A673 (cell line): Measurements from ENCODE around the gene PIK3AP1. TPM values are rescaled to one million over a fixed set of nuclear protein-coding genes. Genes with fewer than 3 reads are reported as not detected.

ENCODE experiments used
- BruUV-seq: library from RNA; stranded (reverse); fragments of 400-500 nt; replicated peaks from 2 replicates; lab custom pipeline; 2021; lab: Mats Ljungman, UMichigan
- CTCF ChIA-PET: fragments of 300-600 bp; sonication (Branson Sonifier 250); formaldehyde crosslinking; loops from one replicate; lab custom pipeline; 2022; ENCODE audit warnings: antibody characterized with exemption; lab: Charles Lee
- POLR2A ChIA-PET: fragments of 300-600 bp; sonication (Branson Sonifier 250); formaldehyde crosslinking; loops from one replicate; lab custom pipeline; 2022; ENCODE audit warnings: antibody characterized with exemption; ENCODE audit not compliant: low non-redundant PET; lab: Charles Lee
- DNase-seq: peaks from one replicate; pipeline ENCODE4 v3.0.0-alpha.2; 2015; ENCODE audit warnings: low spot score
- H3K27ac ChIP-seq: fragments of 200-600 bp; sonication (generic); 2 replicates; pipeline ENCODE4 v1.5.1; 2016; ENCODE audit warnings: mixed run types, low read depth, mild to moderate bottlenecking, mixed read lengths, antibody characterized with exemption, low read length; ENCODE audit not compliant: poor library complexity, severe bottlenecking
- H3K27me3 ChIP-seq: fragments of 200-600 bp; sonication (generic); replicated peaks from 2 replicates; pipeline ENCODE4 v1.6.1; 2017; ENCODE audit warnings: mixed run types, low read depth, mild to moderate bottlenecking, mixed read lengths, antibody characterized with exemption, low read length; ENCODE audit not compliant: insufficient read depth, poor library complexity
- H3K36me3 ChIP-seq: fragments of 200-600 bp; sonication (generic); 2 replicates; pipeline ENCODE4 v1.6.1; 2016; ENCODE audit warnings: mixed run types, mild to moderate bottlenecking, mixed read lengths, antibody characterized with exemption, low read length; ENCODE audit not compliant: insufficient read depth, poor library complexity, severe bottlenecking
- H3K4me1 ChIP-seq: fragments of 200-600 bp; sonication (generic); 2 replicates; pipeline ENCODE4 v1.6.1; 2017; ENCODE audit warnings: mixed run types, mild to moderate bottlenecking, mixed read lengths, antibody characterized with exemption, low read length; ENCODE audit not compliant: insufficient read depth, poor library complexity, severe bottlenecking
- H3K4me3 ChIP-seq: fragments of 200-600 bp; sonication (generic); 2 replicates; pipeline ENCODE4 v1.5.1; 2016; ENCODE audit warnings: low read depth, mixed run types, mild to moderate bottlenecking, mixed read lengths, low read length; ENCODE audit not compliant: poor library complexity, severe bottlenecking
- H3K9me3 ChIP-seq: fragments of 200-600 bp; sonication (generic); 2 replicates; pipeline ENCODE4 v1.6.1; 2016; ENCODE audit warnings: mixed run types, low read depth, mild to moderate bottlenecking, mixed read lengths, antibody characterized with exemption, low read length; ENCODE audit not compliant: poor library complexity, severe bottlenecking
- EZH2 ChIP-seq: fragments of 200-600 bp; sonication (generic); IDR thresholded peaks from 2 replicates; pipeline ENCODE4 v1.6.1; 2017; ENCODE audit warnings: borderline replicate concordance, low read depth, mild to moderate bottlenecking, mixed read lengths, antibody characterized with exemption, low read length; ENCODE audit not compliant: poor library complexity, severe bottlenecking
- intact Hi-C: fragments of 100-400 bp; cut with micrococcal nuclease; formaldehyde crosslinking; loops from one replicate; pipeline ENCODE4 v1.10.0; 2022; ENCODE audit not compliant: unreplicated experiment
- total RNA-seq: library from RNA; stranded (reverse); gene quantifications from 2 replicates; pipeline ENCODE4 v1.2.3, GENCODE V29; 2021
- TF ChIP-seq, protein P1 (sequence below): fragments of 300-800, 200-600 bp; sonication (generic); conservative IDR thresholded peaks from 2 replicates; pipeline ENCODE4 v1.5.1; 2017; ENCODE audit warnings: low read depth, mild to moderate bottlenecking, antibody characterized with exemption, low read length, moderate library complexity, mixed read lengths

Gene PIK3AP1
- total RNA-seq, 1 experiment from 2014 or later: 0.24 TPM

- peaks cover 9% of the 10 kb centered on the region for H3K27me3 ChIP-seq
- no TSS peak for BruUV-seq
- intact Hi-C loops: no loop called here
- no peak for DNase-seq
- ChIA-PET POLR2A (no interaction called here), CTCF (no interaction called here)
- H3K27ac ChIP-seq: no peak overlapping the region
- H3K9me3 ChIP-seq: no peaks in the 10 kb centered on the region
- no peak overlapping the region for H3K4me3 ChIP-seq
- TF ChIP-seq, protein P1, sequence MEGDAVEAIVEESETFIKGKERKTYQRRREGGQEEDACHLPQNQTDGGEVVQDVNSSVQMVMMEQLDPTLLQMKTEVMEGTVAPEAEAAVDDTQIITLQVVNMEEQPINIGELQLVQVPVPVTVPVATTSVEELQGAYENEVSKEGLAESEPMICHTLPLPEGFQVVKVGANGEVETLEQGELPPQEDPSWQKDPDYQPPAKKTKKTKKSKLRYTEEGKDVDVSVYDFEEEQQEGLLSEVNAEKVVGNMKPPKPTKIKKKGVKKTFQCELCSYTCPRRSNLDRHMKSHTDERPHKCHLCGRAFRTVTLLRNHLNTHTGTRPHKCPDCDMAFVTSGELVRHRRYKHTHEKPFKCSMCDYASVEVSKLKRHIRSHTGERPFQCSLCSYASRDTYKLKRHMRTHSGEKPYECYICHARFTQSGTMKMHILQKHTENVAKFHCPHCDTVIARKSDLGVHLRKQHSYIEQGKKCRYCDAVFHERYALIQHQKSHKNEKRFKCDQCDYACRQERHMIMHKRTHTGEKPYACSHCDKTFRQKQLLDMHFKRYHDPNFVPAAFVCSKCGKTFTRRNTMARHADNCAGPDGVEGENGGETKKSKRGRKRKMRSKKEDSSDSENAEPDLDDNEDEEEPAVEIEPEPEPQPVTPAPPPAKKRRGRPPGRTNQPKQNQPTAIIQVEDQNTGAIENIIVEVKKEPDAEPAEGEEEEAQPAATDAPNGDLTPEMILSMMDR: no peak
- no peak for TF ChIP-seq EZH2
- H3K4me1 ChIP-seq: peaks cover 5% of the 10 kb centered on the region
- H3K36me3 ChIP-seq: no peaks in the 10 kb centered on the region
Measured at GRCh38 chr10:96719200-96719599, 1.1 kb downstream of the PIK3AP1 start.

GRCh38 chr10:96718304-96718990, 1.9 kb downstream of the PIK3AP1 start:
- no peak for DNase-seq
- Histone ChIP-seq H3K4me1 (peaks cover 5% of the 10 kb centered on the region), H3K27ac (no peak overlapping the region), H3K4me3 (no peak overlapping the region), H3K9me3 (no peaks in the 10 kb centered on the region), H3K27me3 (peaks cover 9% of the 10 kb centered on the region), H3K36me3 (no peaks in the 10 kb centered on the region)
- POLR2A ChIA-PET: no interaction called here
- CTCF ChIA-PET: no interaction called here
- intact Hi-C loops: no loop called here
- no TSS peak for BruUV-seq
- no peak for TF ChIP-seq EZH2
- TF ChIP-seq, protein P1: no peak

GRCh38 chr10:96716390-96716789, 3.9 kb downstream of the PIK3AP1 start:
- Histone ChIP-seq H3K27me3 (peaks cover 9% of the 10 kb centered on the region), H3K36me3 (no peaks in the 10 kb centered on the region), H3K9me3 (no peaks in the 10 kb centered on the region), H3K27ac (no peak overlapping the region), H3K4me3 (no peak overlapping the region), H3K4me1 (peaks cover 5% of the 10 kb centered on the region)
- TF ChIP-seq, protein P1: no peak
- TF ChIP-seq EZH2: no peak
- ChIA-PET POLR2A (no interaction called here), CTCF (no interaction called here)
- intact Hi-C loops: no loop called here
- no peak for DNase-seq
- BruUV-seq: no TSS peak
